Stimulated activated CD8-positive, alpha-beta memory T cell treated with anti-CD3 and anti-CD28 coated beads, Interleukin-15, amount 100 ng/mL, for 4 hours (primary cell): Measurements from ENCODE around the gene MARK3.
"Not testable (repeated sequence)": the region's sequence is repeated elsewhere in the genome, so short reads cannot be mapped to it uniquely, and the experiment has no call there.

Experiments
- DNase-seq, 2 donors: peaks; one replicate each; pipeline ENCODE4 v3.0.0-alpha.2; 2020; ENCODE audit warnings: low read depth in 2 of 2

MARK3 gene

GRCh38 chr14:103385152-103385928, at the start of gene MARK3:
Gene MARK3 (plus strand): TSS chr14:103385415. CDS start chr14:103386030, 615 bp downstream.
- DNase-seq = peak; percentile 93 to 94

DNA sequence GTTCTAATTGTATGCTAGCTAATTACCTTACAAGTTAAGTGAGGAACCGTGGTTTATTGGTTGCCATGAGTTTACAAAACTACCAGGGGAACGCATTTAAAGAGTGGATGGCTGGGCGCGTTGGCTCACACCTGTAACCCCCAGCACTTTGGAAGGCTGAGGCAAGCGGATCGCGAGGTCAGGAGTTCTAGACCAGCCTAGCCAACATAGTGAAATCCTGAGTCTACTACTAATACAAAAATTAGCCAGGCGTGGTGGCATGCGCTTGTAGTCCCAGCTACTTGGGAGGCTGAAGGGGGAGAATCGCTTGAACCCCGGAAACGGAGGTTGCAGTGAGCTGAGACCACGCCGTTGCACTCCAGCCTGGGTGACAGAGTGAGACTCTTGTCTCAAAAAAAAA, 49.0 kb upstream of the MARK3 start:
- no peak for DNase-seq

GRCh38 chr14:103337794-103338193, 47.4 kb upstream of the MARK3 start:
- DNase-seq = no peak

GRCh38 chr14:103339561-103339960, 45.7 kb upstream of the MARK3 start:
- no peak for DNase-seq

- DNase-seq = no peak
Observed at GRCh38 chr14:103340480-103341212, 44.6 kb upstream of the MARK3 start.

DNA sequence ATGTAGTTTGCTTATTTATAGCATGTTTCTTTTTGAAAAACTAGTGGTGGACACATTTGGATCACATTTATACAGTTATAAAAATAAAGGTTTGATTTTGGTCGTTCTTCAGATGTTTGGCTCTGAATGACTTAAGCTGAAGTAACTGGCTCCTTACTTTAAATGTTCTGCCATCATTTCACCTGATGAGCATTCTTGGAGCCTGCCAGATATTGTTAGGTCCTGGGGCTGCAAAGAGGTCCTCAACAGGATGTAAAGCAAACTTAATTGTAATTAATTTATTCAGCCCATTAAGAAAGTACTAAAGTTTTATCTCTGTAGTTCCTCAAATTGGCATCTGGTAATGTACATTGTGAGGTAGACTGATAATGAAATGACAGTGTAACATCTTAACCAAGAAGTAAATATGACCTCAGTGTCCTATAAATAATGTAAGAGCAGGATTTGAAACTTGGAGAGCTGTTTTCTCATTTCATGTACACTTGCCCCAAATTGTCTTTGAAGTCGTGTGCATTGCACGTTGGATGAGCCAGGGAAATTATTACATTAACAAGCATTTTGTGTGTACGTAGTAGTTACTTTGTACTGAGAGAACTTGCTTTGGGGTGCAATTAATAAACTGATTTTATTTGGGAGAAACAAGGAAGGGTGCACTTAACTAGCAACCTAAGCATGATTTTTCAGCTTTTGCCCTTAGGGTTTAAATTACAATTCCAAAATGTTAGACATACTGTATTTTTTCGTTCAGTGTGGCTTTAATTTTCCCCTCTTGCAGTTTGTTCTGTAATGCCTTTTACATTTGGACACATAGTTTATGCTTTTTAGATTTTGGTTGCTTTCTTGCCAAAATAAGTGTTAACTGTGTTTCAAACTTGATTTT, 43.7 kb upstream of the MARK3 start:
- DNase-seq = no peak

DNA sequence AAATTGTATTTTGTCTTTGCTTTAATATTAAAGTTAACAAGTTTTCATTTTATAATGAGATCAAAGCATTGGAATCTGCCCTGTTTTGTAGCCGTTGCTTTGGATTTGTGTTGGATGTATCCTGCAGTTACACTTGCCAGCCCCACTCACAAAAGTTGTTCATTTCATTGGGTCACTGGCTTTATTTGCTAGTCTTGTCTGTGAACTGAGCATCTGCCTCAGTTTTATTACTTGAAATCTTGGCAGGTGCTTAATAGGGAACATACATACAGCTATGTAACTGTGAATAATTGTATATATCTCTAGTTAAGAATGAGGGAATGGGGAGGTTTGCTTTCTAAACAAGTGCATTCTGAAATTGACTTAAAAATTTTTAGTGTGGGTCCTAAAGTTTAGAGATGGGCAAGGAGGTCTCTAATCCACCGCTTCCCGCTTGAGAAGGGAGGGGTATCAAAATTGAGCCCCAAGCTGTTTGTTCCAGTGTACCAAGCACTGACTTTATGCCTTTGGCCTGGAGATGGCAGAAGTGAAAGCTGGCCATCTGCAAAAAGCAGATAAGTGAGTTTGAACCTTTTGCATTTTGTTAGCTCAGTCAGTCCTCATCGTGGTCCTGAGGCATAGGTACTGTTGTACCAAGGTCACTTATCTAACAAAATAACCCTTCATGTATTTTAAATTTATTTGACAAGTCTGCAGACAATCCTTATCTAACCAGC, 41.9 kb upstream of the MARK3 start:
- no peak for DNase-seq

- no peak for DNase-seq
Observed at GRCh38 chr14:103343905-103344797, 41.1 kb upstream of the MARK3 start.

DNA sequence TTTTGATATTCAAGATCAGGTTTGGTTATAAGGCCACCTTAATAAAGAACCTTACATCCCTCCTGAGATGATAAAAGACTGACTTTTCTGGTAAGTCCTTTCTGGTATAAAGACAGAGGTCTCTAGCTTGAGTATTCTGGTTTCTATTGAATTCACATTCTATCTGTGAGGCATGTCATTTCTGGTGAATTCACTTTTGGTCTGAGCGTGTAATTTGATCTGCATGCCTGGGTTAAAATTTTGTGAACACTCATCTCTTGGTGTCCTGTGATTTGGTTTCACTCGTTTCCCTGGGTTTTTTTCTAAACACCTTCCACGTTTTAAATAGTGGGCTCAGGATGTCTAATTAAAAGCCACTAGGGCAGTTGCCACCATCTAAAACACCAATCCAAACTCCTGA, 38.9 kb upstream of the MARK3 start:
- no peak for DNase-seq

GRCh38 chr14:103347091-103347815, 38.0 kb upstream of the MARK3 start:
- no peak for DNase-seq

GRCh38 chr14:103348154-103348553, 37.1 kb upstream of the MARK3 start:
- DNase-seq = no peak

DNA sequence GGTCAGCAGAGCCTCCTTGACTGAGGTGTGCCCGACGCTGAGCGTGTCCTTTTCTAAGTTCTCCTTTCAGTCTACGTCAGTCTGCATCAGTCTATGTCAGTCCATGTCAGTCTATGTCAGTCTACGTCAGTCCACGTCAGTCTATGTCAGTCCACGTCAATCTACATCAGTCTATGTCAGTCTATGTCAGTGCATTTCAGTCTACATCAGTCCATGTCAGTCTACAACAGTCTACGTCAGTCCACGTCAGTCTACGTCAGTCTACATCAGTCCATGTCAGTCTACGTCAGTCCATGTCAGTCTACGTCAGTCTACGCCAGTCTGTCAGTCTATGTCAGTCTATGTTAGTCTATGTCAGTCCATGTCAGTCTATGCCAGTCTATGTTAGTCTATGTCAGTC, 35.2 kb upstream of the MARK3 start:
- no peak for DNase-seq

GRCh38 chr14:103353362-103353761, 31.9 kb upstream of the MARK3 start:
- DNase-seq = no peak

DNA sequence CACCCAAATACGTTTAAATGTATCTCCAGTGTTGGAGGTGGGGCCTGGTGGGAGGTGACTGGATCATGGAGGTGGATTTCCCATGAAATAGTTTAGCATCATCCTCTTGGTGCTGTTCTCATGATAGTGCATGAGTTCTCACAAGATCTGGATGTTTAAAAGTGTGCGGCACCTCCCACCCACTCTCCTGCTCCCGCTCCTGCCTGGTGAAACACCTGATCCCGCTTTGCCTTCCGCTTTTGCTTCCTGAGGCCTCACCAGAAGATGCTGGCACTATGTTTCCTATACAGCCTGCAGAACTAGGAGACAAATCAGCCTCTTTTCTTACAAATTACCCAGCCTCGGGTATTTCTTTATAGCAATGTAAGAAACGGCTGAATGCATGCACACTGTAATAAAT, 31.1 kb upstream of the MARK3 start:
- DNase-seq = no peak

GRCh38 chr14:103356024-103356682, 29.1 kb upstream of the MARK3 start:
- no peak for DNase-seq

DNA sequence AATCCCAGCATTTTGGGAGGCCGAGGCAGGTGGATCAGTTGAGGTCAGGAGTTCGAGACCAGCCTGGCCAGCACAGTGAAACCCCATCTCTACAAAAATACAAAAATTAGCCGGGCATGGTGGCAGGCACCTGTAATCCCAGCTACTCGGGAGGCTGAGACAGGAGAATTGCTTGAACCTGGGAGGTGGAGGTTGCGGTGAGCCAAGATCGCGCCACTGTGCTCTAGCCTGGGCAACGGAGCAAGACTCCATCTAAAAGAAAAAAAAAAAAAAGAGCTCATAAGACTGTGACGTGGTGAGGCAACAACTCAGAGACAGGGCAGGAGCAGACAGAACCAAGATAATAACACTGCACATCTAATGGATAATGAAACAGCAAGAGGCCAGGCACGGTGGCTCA, 27.7 kb upstream of the MARK3 start:
- not testable (repeated sequence) for DNase-seq

GRCh38 chr14:103360548-103360947, 24.7 kb upstream of the MARK3 start:
- no peak for DNase-seq

DNA sequence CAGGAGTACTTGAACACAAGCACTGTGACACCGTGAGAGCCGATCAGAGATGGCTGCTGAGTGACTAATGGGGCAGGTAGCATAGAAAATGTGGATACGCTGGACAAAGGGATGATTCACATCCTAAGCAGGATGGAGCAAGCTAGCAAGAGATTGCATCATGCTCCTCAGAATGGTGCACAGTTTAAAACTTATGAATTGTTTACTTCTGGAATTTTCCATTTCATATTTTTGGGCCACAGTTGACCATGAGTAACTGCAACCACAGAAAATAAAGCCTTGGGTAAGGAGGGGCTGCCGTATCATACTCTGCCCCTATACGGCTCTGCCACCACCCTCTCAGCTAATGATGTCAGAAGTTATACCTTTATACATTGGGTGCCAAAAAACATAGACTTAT, 23.3 kb upstream of the MARK3 start:
- no peak for DNase-seq

GRCh38 chr14:103362780-103363179, 22.4 kb upstream of the MARK3 start:
- no peak for DNase-seq
